Epithelial cell of esophagus (primary cell): ENCODE results near the gene MRTFA.

Experiments
- DNase-seq: peaks from one replicate; pipeline ENCODE4 v3.0.0; 2010; ENCODE audit warnings: low read depth
- H3K4me3 ChIP-seq: 2 replicates; pipeline ENCODE4 v1.5.1; 2011; ENCODE audit warnings: mild to moderate bottlenecking, low read length, control low read depth
- TF ChIP-seq, protein P1 (sequence below): IDR thresholded peaks from 2 replicates; pipeline ENCODE4 v1.5.1; 2011; ENCODE audit warnings: low read depth, mild to moderate bottlenecking, low read length, control low read depth, inconsistent platforms; ENCODE audit not compliant: insufficient read depth; ENCODE audit errors: missing control alignments

The MRTFA gene

DNA sequence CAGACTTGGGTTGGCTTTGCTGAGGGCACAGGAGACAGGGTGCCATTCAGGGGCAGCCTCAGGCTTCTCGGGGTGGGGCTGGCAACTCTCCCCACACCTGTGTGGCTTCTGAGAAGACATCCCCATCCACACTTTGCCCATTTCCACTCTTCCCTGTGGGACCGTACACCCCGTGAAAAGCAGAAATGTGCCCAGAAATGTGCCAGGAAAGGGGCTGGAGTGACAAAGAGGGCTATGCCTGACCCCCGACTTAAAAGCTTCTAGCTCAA lies 215.5 kb downstream of the MRTFA start:
- no peak overlapping the region for H3K4me3 ChIP-seq
- TF ChIP-seq, protein P1, sequence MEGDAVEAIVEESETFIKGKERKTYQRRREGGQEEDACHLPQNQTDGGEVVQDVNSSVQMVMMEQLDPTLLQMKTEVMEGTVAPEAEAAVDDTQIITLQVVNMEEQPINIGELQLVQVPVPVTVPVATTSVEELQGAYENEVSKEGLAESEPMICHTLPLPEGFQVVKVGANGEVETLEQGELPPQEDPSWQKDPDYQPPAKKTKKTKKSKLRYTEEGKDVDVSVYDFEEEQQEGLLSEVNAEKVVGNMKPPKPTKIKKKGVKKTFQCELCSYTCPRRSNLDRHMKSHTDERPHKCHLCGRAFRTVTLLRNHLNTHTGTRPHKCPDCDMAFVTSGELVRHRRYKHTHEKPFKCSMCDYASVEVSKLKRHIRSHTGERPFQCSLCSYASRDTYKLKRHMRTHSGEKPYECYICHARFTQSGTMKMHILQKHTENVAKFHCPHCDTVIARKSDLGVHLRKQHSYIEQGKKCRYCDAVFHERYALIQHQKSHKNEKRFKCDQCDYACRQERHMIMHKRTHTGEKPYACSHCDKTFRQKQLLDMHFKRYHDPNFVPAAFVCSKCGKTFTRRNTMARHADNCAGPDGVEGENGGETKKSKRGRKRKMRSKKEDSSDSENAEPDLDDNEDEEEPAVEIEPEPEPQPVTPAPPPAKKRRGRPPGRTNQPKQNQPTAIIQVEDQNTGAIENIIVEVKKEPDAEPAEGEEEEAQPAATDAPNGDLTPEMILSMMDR: no peak
- DNase-seq: no peak

DNA sequence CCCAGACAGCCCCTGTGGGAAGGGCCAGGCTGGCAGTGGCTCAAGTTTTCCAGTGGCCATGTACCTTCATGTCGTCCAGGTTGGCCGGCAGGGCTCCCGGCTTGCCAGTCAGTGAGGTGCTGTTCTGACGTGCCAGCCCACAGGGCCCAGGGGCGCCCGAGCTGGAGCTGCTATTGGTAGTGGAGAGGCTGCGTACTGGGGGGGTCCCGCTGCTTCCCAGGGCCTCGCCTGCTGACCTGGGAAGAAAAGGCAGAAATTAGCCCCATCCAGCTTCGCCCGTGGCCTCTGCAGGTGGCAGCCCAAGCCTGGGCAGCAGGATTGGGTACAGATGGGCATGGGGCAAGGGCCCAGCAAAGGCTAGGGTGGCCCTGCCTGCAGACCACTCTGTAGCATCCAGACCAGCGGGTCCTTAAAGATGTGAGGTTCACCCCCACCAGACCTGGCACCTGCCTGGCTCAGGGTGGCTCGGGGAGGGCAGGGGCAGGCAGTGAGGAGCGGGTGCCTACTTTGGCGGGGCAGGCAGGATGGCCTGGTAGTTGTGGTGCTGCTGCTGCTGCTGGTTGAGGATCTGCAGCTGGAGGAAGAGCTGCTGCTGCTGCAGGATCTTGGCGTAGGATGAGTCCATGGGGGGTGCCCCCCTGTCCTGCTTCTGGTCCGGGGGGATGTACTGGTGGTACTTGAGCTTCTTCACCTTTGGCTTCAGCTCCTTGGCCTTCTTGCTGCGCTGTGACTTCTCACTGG lies 216.0 kb downstream of the MRTFA start:
- no peak for DNase-seq
- no peak overlapping the region for H3K4me3 ChIP-seq
- TF ChIP-seq, protein P1: no peak

DNA sequence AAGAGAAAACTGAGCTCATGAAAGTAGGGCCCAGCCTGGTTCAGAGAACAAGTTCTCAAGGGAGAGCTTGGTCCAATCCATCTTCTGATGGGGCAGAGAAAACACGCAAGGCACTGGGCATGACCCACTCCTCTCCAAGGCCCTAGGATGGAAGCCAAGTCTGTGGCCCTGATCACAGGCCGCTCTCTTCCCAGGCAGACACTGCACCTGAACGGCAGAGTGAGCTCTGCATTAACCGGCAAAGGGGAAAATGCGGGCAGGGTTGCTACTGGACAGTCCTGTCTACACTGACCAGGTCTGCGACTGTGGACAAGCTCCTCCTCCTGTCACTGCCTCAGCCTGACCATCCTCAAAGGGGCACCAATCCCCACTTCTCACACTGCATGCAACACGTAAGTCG lies 216.8 kb downstream of the MRTFA start:
- TF ChIP-seq, protein P1: no peak
- no peak for DNase-seq
- no peak overlapping the region for H3K4me3 ChIP-seq

DNA sequence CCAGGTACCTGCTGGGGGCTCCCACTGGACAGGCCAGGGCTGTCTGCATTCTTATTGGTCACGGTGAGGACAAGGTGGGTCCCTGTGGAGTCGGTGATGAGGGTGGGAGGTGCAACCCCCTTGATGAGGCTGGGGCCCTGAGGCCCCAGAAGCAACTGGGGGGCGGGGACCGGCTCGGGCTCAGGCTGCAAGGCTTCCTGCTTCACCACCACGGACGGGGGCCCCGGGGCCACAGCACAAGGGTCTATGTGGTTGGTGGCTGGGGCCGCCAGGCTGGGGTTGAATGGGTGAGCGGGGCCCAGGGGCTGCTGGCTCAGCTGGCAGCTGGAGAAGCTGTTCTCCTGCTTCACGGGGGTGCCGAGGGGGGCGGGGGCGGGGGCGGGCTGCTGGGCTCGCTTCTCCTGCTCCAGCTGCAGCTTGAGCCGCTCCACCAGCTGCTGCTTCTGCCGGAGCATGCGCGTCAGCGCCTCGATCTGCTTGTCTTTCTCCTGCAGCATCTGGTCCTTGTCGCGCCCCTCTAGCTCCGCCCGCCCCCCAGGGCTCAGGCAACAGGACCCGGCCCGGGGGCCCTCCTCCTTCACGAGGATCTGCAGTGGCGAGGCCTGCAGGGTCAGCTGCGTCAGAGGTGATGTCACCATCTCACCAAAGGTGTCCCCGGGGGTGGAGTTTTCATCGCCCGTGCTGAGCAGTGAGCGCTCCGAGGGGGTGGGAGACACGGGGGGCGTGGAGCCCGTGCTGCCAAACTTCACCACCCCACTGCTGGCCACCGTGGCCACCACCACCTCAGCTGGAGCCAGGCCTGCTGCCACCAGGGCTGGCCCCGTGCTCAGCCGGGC lies 217.9 kb downstream of the MRTFA start:
- no peak overlapping the region for H3K4me3 ChIP-seq
- DNase-seq: no peak
- TF ChIP-seq, protein P1: no peak

DNA sequence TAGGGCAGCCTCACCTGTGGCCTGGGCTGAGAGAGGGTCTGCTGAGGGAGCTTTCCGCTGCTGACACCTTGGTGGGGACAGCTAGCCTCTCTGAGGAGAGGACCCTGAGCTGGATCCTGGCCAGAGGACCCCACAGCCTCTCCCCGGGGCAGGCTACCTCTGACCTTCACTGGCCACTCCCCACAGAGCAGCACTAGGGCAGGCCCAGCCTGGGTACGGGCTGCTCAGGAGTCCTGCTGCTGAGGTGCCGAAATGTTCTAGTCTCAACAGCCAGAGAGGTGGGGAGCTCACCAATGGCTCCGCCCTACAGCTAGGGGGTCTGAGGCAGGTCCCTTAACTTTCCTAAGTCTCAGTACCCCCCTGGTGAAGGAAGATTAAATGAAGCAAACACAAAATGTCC lies 218.6 kb downstream of the MRTFA start:
- no peak overlapping the region for H3K4me3 ChIP-seq
- TF ChIP-seq, protein P1: no peak
- no peak for DNase-seq

DNA sequence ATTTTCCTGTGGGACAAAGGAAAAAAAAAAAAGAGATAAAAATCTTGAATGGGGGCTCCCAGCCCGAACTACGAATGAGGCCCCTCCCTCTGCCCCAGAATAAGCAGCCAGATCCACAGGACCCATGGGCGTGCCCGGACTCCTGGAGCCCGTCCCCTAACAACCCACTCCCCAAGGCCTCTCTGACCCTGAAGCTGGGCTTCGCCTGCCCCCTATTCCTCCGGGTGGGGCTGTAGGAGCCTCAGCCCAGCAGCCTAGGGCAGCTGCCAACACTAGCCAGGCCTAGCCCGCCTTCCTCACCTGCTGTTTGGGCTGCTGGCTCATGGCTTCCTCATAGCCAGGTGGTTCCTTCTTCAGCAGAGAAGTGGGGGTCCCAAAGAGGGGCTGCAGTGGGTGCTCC lies 219.5 kb downstream of the MRTFA start:
- no peak for DNase-seq
- TF ChIP-seq, protein P1: no peak
- H3K4me3 ChIP-seq: no peak overlapping the region
